Gastroesophageal sphincter (tissue), 3 donors: ENCODE data around the gene ILRUN.

Source experiments
- EP300 ChIP-seq: sonication (generic); formaldehyde crosslinking; IDR thresholded peaks from one replicate; pipeline ENCODE4 v1.6.1; 2017; ENCODE audit warnings: antibody characterized with exemption, mild to moderate bottlenecking
- POLR2A ChIP-seq, 2 donors: fragments of 450-650 bp; IDR thresholded peaks; one replicate each; pipeline ENCODE4 v1.6.1; 2017; ENCODE audit warnings: antibody characterized with exemption in 2 of 2, mild to moderate bottlenecking in 2 of 2, moderate library complexity in 1 of 2
- POLR2AphosphoS5 ChIP-seq: sonication (generic); formaldehyde crosslinking; IDR thresholded peaks from one replicate; pipeline ENCODE4 v1.6.1; 2017; ENCODE audit warnings: antibody characterized with exemption
- TF ChIP-seq, protein P1 (sequence below), 4 experiments: fragments of 200-600 bp in 2 of 4; fragments of 450-650 bp in 2 of 4; sonication (generic) in 1 of 4; IDR thresholded peaks; one replicate each; pipeline ENCODE4 v1.5.1; 2017 to 2019; ENCODE audit warnings: antibody characterized with exemption in 4 of 4, mild to moderate bottlenecking in 2 of 4, moderate library complexity in 2 of 4

GRCh38 chr6:34742094-34742493 lies 45.5 kb upstream of the ILRUN start:
- no peak for TF ChIP-seq POLR2A (IDR thresholded peaks at IDR 0.05)
- TF ChIP-seq, protein P1, sequence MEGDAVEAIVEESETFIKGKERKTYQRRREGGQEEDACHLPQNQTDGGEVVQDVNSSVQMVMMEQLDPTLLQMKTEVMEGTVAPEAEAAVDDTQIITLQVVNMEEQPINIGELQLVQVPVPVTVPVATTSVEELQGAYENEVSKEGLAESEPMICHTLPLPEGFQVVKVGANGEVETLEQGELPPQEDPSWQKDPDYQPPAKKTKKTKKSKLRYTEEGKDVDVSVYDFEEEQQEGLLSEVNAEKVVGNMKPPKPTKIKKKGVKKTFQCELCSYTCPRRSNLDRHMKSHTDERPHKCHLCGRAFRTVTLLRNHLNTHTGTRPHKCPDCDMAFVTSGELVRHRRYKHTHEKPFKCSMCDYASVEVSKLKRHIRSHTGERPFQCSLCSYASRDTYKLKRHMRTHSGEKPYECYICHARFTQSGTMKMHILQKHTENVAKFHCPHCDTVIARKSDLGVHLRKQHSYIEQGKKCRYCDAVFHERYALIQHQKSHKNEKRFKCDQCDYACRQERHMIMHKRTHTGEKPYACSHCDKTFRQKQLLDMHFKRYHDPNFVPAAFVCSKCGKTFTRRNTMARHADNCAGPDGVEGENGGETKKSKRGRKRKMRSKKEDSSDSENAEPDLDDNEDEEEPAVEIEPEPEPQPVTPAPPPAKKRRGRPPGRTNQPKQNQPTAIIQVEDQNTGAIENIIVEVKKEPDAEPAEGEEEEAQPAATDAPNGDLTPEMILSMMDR (IDR thresholded peaks at IDR 0.05) = no peak
- TF ChIP-seq POLR2AphosphoS5 = no peak
- no peak for TF ChIP-seq EP300
